SK-N-SH (cell line): ENCODE results near the gene LYRM4. TPM values are rescaled to one million over a fixed set of nuclear protein-coding genes. Genes with fewer than 3 reads are reported as not detected.

Source experiments
- CTCF ChIA-PET: fragments of 300-600, 350-600 bp; formaldehyde crosslinking; extraction: SDS; loops from one replicate; lab custom pipeline; 2021; lab: Yijun Ruan, JAX
- POLR2A ChIA-PET: fragments of 350-600 bp; sonication (Branson Sonifier 250); formaldehyde crosslinking; extraction: SDS; loops from one replicate; lab custom pipeline; 2020; ENCODE audit warnings: antibody characterized with exemption, inconsistent platforms; lab: Yijun Ruan, JAX
- DNase-seq: peaks from one replicate; pipeline ENCODE4 v3.0.0; 2012
- H2AFZ ChIP-seq: fragments of 200-600 bp; sonication (generic); 2 replicates; pipeline ENCODE4 v1.8.1; 2016; ENCODE audit warnings: antibody characterized with exemption, mild to moderate bottlenecking, low read depth
- H3F3A ChIP-seq: fragments of 200-600 bp; sonication (generic); replicated peaks from 2 replicates; pipeline ENCODE3; 2016; ENCODE audit warnings: antibody characterized with exemption, mild to moderate bottlenecking; ENCODE audit not compliant: insufficient read depth
- H3K27ac ChIP-seq, 2 experiments: fragments of 200-500 bp in 1 of 2; fragments of 200-600 bp in 1 of 2; sonication (Bioruptor generic) in 1 of 2; sonication (generic), shearing (Covaris generic) in 1 of 2; 2 replicates each; pipeline versions ENCODE4 v1.5.1 to v1.6.1; 2014 to 2016; ENCODE audit warnings: low read depth in 2 of 2, inconsistent platforms in 1 of 2, low read length in 1 of 2, mild to moderate bottlenecking in 1 of 2, mixed read lengths in 1 of 2
- H3K27me3 ChIP-seq: fragments of 200-600 bp; sonication (generic), shearing (Covaris generic); 2 replicates; pipeline ENCODE4 v1.6.1; 2016; ENCODE audit warnings: mixed run types; ENCODE audit not compliant: insufficient read depth
- H3K36me3 ChIP-seq, 2 experiments: fragments of 200-500 bp in 1 of 2; fragments of 200-600 bp in 1 of 2; sonication (Bioruptor generic) in 1 of 2; sonication (generic) in 1 of 2; replicated peaks in 1 of 2; 2 replicates each; pipeline versions ENCODE3 to v1.5.1; 2014 to 2016; ENCODE audit warnings: low read length in 1 of 2, mild to moderate bottlenecking in 1 of 2; ENCODE audit not compliant: insufficient read depth in 2 of 2, control insufficient read depth in 1 of 2
- H3K4me1 ChIP-seq, 2 experiments: fragments of 200-500 bp in 1 of 2; fragments of 200-600 bp in 1 of 2; sonication (Bioruptor generic) in 1 of 2; sonication (generic), shearing (Covaris generic) in 1 of 2; 2 replicates each; pipeline versions ENCODE4 v1.5.1 to v1.6.1; 2014 to 2016; ENCODE audit warnings: low read depth in 1 of 2, low read length in 1 of 2, mixed run types in 1 of 2; ENCODE audit not compliant: insufficient read depth in 2 of 2, control insufficient read depth in 1 of 2
- H3K4me2 ChIP-seq: fragments of 200-600 bp; sonication (generic), shearing (Covaris generic); 2 replicates; pipeline ENCODE4 v1.6.1; 2017; ENCODE audit warnings: mixed run types
- H3K4me3 ChIP-seq, 2 experiments: fragments of 200-500 bp in 1 of 2; fragments of 200-600 bp in 1 of 2; sonication (Bioruptor generic) in 1 of 2; sonication (generic), shearing (Covaris generic) in 1 of 2; 2 replicates each; pipeline versions ENCODE4 v1.5.1 to v1.8.1; 2014 to 2016; ENCODE audit warnings: low read depth in 2 of 2, inconsistent platforms in 1 of 2, low read length in 1 of 2, mild to moderate bottlenecking in 1 of 2, mixed read lengths in 1 of 2, moderate library complexity in 1 of 2
- H3K79me2 ChIP-seq: fragments of 200-600 bp; sonication (generic); 2 replicates; pipeline ENCODE4 v1.8.1; 2017; ENCODE audit warnings: mild to moderate bottlenecking; ENCODE audit not compliant: insufficient read depth
- H3K9ac ChIP-seq: fragments of 200-600 bp; sonication (generic); 2 replicates; pipeline ENCODE4 v1.6.1; 2017; ENCODE audit warnings: mixed run types
- H3K9me2 ChIP-seq: fragments of 200-600 bp; sonication (generic); 2 replicates; pipeline ENCODE4 v1.6.1; 2017; ENCODE audit warnings: mixed run types
- H3K9me3 ChIP-seq: fragments of 200-600 bp; sonication (generic); 2 replicates; pipeline ENCODE4 v1.6.1; 2017; ENCODE audit warnings: mixed run types, mild to moderate bottlenecking, moderate library complexity
- H4K20me1 ChIP-seq: fragments of 200-600 bp; sonication (generic); 2 replicates; pipeline ENCODE4 v1.6.1; 2017; ENCODE audit warnings: mild to moderate bottlenecking, mixed run types; ENCODE audit not compliant: insufficient read depth
- CTCF ChIP-seq: fragments of 200-600 bp; sonication (generic); IDR thresholded peaks from 2 replicates; pipeline ENCODE4 v1.6.1; 2017; ENCODE audit warnings: antibody characterized with exemption, mild to moderate bottlenecking, moderate library complexity
- ELF1 ChIP-seq: IDR thresholded peaks from 2 replicates; pipeline ENCODE4 v1.4.0; 2012
- JUND ChIP-seq: IDR thresholded peaks from 2 replicates; pipeline ENCODE4 v1.4.0; 2012
- MAX ChIP-seq: IDR thresholded peaks from 2 replicates; pipeline ENCODE4 v1.4.0; 2012; ENCODE audit warnings: low read depth
- PBX3 ChIP-seq: IDR thresholded peaks from 2 replicates; pipeline ENCODE4; 2012
- SMC3 ChIP-seq: IDR thresholded peaks from 2 replicates; pipeline ENCODE4 v1.6.1; 2012; ENCODE audit warnings: low read depth, low read length, improper control_type of control experiment
- USF1 ChIP-seq: IDR thresholded peaks from 2 replicates; pipeline ENCODE4 v1.4.0; 2012; ENCODE audit warnings: low read depth, borderline replicate concordance
- YY1 ChIP-seq: IDR thresholded peaks from 2 replicates; pipeline ENCODE4 v1.4.0; 2012; ENCODE audit warnings: low read depth, mild to moderate bottlenecking
- WGBS: methylation state at CpG from one replicate; pipeline ENCODE4 v1.1.6; 2017; ENCODE audit warnings: low lambda C conversion rate; 5-methylcytosine and 5-hydroxymethylcytosine counted together
- polyA plus RNA-seq, 3 experiments: library from polyadenylated mRNA; depleted of rRNA; stranded (reverse); fragments of >200 nt; gene quantifications; 2 replicates each; pipeline ENCODE4 v1.2.3, GENCODE V29; 2012
- TF ChIP-seq, protein P1 (sequence below): IDR thresholded peaks from 2 replicates; pipeline ENCODE4 v1.6.1; 2012; ENCODE audit warnings: mild to moderate bottlenecking, low read depth, low read length, moderate library complexity

Gene LYRM4
- polyA plus RNA-seq, 1 of the 3 experiments (the other 2 are of a cell fraction) = 37.2 TPM

DNA sequence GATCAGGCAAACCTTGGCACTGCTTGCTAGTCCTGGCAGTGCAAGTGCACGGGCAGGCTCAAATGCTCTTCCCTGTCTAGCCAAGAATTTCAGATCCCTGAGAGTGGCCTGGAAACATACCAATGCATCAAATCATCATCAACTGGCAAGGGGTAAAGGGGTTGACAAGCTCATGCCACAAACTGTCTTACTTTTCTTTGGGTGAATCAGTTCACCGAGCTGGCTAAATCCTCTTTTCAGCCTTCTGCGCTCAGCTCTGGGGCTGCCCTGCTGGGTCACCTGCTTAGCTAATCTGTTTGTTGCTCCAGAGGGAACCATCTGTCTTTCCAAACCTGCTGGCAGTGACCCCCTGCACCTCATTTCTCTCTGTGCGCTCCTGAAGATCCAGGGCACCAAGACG is 59.5 kb downstream of the LYRM4 start:
- Histone ChIP-seq H3K36me3 (no peaks in the 10 kb centered on the region), H3K4me2 (no peak overlapping the region), H3K9ac (no peak overlapping the region), H3K27ac (no peak overlapping the region)
- CTCF ChIA-PET = interaction anchor here (1.8 kb wide), 1 partner anchor 58 kb away, joined by 6 read pairs; no protein-coding TSS in a partner anchor
- no peak for DNase-seq
- 100% methylated on average over 4 of the region's 5 CpGs for WGBS
- TF ChIP-seq, protein P1, sequence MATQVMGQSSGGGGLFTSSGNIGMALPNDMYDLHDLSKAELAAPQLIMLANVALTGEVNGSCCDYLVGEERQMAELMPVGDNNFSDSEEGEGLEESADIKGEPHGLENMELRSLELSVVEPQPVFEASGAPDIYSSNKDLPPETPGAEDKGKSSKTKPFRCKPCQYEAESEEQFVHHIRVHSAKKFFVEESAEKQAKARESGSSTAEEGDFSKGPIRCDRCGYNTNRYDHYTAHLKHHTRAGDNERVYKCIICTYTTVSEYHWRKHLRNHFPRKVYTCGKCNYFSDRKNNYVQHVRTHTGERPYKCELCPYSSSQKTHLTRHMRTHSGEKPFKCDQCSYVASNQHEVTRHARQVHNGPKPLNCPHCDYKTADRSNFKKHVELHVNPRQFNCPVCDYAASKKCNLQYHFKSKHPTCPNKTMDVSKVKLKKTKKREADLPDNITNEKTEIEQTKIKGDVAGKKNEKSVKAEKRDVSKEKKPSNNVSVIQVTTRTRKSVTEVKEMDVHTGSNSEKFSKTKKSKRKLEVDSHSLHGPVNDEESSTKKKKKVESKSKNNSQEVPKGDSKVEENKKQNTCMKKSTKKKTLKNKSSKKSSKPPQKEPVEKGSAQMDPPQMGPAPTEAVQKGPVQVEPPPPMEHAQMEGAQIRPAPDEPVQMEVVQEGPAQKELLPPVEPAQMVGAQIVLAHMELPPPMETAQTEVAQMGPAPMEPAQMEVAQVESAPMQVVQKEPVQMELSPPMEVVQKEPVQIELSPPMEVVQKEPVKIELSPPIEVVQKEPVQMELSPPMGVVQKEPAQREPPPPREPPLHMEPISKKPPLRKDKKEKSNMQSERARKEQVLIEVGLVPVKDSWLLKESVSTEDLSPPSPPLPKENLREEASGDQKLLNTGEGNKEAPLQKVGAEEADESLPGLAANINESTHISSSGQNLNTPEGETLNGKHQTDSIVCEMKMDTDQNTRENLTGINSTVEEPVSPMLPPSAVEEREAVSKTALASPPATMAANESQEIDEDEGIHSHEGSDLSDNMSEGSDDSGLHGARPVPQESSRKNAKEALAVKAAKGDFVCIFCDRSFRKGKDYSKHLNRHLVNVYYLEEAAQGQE = no peak
- TF ChIP-seq PBX3 = 0 out of 2 replicates have a peak, but pooled peaks have one; percentile 11
- TF ChIP-seq, all 33 proteins: peak for 1
- POLR2A ChIA-PET = no interaction called here
- no peaks in the 10 kb centered on the region for H4K20me1 ChIP-seq
- H3F3A ChIP-seq = no peaks in the 10 kb centered on the region
- no peaks in the 10 kb centered on the region for H3K9me3 ChIP-seq
- H3K27me3 ChIP-seq = no peaks in the 10 kb centered on the region
- no peaks in the 10 kb centered on the region for H3K9me2 ChIP-seq
- no peaks in the 10 kb centered on the region for H3K79me2 ChIP-seq
- H2AFZ ChIP-seq = no peak overlapping the region
- H3K4me3 ChIP-seq = no peak overlapping the region
- peaks cover 9 to 19% of the 10 kb centered on the region in 2 experiments; a peak in 2 of 4 replicates for H3K4me1 ChIP-seq

DNA sequence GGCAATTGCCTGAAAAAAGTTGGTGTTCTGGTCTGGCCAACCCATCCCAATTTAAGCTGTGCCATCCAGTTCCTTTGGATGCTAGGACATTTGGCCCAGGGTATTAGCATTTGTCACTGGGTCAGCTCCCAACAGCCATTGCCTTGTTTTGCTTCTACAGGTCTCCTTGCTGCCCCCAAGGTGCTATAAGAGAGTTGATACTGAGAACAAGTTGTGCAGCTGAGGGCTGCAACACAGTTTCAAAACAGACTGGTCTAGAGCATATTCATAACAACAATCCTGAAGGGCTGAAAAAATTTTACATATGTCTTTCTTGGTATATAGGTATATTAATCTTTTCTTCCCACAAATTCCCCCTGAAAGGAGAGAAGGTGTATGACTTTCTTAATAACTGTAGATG is 61.0 kb downstream of the LYRM4 start:
- no peaks in the 10 kb centered on the region for H3K36me3 ChIP-seq
- POLR2A ChIA-PET = no interaction called here

More for the DNA sequence above, 61.0 kb downstream of the LYRM4 start:
- Histone ChIP-seq H3K79me2 (no peaks in the 10 kb centered on the region), H3K27me3 (no peaks in the 10 kb centered on the region), H3K9ac (no peak overlapping the region), H3K9me2 (no peaks in the 10 kb centered on the region), H3K9me3 (no peaks in the 10 kb centered on the region), H3K4me1 (peaks cover 0 to 3% of the 10 kb centered on the region in 2 experiments; a peak in 1 of 4 replicates), H3K4me2 (no peak overlapping the region), H3K27ac (no peak overlapping the region), H3K4me3 (no peak overlapping the region), H3F3A (no peaks in the 10 kb centered on the region), H2AFZ (no peak overlapping the region), H4K20me1 (no peaks in the 10 kb centered on the region)
- DNase-seq = no peak
- TF ChIP-seq JUND (no peak), CTCF (no peak), SMC3 (no peak), MAX (no peak), YY1 (no peak), ELF1 (no peak), USF1 (no peak)
- CTCF ChIA-PET = interaction anchor here (0.7 kb wide), 1 partner anchor 27 kb away, joined by 3 read pairs; no protein-coding TSS in a partner anchor
